NCI-H2171 (cell line): ENCODE results near the gene WSCD2.

Experiments
- DNase-seq: peaks from one replicate; lab custom pipeline; 2025; lab: John Stamatoyannopoulos, UW

Gene WSCD2

DNA sequence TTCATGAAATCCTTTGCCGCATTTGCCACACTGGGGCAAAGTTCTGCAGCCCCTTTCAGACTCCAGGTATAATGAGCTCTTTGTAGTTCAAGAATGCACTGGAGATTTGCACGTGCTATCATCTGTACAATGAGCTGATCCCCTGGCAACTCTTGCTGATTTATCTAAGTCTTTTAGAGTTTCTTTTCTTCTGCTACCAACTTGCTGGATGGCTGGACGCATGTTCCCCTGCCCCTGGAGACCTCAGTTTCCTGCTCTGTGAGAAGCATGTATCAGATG is 106.8 kb downstream of the WSCD2 start:
- no peak for DNase-seq

DNA sequence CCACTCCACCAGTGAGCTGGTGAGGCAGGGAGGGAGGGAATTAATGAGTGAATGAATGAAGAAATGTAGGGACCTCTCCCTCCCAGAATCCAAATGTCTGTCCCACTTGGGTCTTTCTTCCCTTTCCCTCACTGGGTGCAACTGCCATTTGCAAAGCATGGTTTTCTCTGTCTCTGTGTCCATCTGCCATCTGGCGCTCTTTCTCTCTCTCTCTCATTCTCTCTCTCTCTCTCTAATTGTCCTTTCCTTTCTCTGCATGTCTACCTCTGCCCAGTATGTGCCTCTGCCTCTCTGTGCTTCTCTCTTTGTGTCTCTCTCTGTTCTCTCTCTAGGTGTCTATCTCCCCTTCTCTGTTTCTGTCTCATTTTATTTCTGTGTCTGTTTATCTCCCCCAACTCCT is 107.3 kb downstream of the WSCD2 start:
- DNase-seq: no peak

DNA sequence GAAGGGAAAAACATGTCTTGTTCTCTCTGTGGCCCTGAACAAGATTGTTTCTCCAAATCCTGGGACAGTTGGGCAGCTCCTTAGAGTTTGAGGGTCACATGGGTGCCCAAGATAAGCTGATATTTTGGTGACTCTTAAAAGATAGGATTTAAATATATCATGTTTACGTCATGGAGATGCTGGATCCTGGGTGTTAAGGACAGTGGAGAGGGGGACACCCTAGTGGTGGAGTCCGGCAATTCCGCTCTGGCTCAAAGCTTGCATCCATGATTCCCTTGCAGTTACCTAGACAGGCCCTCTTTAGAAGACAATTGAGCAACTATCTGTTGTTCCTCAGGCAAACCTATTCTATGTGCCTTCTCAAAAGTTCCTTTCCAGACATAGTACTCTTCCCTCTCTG is 108.2 kb downstream of the WSCD2 start:
- DNase-seq: no peak

DNA sequence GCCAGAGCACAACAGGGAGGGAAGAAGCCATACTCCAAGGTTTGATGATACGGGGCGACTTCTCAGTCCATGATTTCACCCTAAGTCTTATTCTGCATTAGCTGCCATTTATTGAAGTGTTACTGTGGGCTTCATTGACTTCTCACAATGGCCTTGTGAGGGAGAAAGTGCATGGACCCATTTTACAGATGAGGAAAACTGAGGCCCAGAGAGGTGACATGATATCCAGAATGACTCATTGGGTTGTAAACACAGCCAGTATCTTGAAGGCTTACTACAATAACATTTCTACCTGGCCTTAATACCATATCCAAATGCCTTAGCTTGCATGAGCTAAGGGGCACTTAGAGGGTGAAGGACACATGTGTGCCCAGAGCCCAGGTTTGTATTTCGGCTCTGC is 109.4 kb downstream of the WSCD2 start:
- DNase-seq: no peak

DNA sequence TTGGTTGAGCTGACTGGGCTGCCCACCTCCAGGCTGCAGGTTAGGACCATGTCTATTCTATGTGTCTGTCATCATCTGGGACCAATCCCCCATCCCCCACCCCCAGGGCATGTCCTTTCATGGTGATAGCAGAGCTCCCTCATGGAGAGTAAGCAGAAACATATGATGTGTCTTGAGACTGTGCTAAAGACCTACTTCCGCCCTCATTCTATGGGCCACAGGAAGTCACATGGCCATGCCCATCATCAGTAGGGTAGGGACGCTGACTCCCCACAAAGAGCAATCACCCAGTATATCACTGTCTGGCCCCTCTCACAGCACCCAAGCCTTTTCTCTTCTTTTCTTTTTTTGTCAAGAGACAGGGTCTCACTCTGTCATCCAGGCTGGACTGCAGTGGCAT is 110.3 kb downstream of the WSCD2 start:
- no peak for DNase-seq

DNA sequence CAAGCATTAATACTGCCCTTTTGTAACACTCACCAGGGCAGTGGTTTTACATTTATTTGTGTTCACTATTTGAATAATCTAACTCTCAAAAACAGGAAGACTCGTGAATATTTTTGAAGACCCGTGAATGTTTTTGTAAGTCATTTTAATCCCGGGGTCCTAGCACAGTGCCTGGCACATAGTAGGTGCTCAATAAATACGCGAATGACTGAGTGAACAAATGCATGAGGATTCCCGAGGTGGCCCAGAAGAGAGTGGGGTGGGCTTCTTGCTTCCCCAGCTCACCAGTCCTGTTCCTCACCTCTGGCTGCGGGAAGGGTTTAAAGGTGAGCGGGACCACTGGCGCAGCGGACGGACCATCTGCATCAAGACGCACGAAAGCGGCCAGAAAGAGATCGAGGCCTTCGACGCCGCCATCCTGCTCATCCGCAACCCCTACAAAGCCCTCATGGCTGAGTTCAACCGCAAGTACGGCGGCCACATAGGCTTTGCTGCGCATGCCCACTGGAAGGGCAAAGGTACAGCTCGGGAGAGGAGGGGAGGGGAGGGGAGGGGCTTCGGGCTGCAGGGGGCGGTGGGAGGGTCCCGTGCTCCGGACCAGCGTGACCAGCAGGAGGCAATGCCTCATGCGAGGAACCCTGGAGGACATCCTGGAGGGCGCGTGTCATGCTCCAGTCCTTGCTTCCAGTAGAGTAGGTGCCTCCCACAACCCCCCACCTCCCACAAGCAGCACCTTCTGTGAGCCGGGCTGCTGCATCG is 111.1 kb downstream of the WSCD2 start:
- DNase-seq: no peak

DNA sequence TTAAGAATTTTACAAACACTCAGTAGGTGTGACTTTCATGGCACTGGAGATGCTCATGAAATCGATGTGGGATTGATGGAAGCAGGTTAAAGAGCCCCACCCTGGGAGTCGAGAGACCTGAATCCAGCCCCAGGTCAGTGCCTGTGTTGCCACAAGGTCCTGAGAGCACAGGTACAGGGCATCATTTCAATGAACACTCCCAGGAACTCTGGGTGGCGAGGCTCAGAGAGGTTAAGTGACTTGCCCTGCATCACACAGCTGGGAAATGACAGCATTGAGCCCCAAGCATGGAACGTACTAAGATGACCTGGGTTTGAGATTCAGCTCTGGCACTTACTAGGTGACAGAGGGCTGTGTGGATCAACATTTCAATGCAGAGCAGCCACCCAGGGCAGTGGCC is 111.8 kb downstream of the WSCD2 start:
- no peak for DNase-seq

DNA sequence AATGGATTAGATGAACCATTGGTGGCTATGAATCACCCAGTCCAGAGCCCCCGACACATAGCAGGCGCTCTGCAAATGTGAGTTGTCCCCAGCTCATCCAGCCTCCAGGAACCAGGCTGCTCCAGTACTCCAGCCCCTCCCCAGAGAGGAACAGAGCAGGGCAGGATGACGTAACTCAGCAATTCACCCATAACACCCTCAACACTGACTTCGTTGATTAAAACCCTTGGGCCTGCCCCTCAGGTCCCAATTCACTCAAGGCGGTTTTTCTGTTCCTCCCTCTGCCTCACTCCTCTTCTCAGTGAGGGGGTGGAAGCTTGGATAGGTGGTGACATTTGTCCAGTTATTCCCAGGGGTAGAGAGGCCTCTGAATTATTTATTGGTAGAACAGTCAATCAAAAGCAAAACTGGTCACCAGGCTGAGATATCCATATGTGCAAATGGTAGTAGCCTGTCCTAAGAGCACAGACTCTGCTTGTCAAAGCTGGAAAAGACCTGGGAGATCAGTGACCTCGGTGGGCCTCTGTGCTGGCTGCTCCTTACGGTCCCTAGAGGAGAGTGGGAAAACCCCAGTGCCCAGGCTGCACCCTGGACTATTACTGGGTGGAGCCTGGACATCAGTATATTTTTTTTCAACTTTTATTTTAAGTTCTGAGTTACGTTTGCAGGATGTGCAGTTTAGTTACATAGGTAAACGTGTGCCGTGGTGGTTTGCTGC is 113.1 kb downstream of the WSCD2 start:
- no peak for DNase-seq

DNA sequence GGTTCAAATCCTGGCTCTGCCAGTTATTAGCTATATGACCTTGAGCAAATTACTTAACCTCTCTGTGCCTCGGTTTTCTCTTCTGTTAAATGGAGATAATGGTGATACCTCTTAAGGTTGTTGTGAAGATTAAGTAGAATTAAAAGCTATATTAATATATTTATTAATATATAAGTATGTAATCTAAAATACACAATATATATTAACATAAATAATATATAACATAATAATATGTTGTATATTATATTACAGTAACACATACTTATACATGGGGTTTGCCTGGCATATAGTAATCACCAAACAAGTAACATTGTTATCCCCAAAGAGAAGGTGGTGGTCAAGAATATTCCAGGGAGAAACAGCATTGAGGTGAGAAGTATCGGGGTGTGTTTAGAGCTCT is 118.0 kb downstream of the WSCD2 start:
- DNase-seq: no peak

DNA sequence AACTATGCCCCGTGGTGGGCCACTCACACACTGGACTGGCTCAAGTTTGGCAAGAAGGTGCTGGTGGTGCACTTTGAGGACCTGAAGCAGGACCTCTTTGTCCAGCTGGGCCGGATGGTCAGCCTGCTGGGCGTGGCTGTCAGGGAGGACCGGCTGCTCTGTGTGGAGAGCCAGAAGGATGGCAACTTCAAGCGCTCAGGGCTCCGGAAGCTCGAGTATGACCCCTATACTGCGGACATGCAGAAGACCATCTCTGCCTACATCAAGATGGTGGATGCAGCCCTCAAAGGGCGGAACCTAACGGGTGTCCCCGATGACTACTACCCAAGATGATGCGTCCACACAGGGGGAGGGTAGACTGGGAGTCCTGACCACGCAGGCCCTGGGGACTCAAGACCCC is 118.9 kb downstream of the WSCD2 start:
- DNase-seq: no peak

DNA sequence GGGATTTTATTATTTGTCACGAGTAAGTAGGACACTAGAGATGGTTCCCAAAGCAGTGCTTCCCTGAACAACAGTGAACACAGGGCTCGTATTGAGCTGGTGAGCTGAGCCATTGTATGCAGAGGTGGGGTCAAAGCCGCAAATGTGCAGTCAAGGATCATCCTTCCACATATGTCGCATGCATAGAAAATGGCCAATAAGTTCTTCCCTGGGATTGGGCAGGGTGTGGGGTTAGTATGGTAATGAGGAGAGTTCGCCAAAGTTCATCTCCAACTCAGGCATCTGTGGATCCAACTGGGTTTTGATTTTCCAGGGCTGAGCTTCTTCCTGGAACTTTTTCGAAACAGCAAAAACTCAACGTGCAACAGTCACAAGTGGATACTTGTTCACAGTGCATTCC is 123.4 kb downstream of the WSCD2 start:
- DNase-seq: no peak

DNA sequence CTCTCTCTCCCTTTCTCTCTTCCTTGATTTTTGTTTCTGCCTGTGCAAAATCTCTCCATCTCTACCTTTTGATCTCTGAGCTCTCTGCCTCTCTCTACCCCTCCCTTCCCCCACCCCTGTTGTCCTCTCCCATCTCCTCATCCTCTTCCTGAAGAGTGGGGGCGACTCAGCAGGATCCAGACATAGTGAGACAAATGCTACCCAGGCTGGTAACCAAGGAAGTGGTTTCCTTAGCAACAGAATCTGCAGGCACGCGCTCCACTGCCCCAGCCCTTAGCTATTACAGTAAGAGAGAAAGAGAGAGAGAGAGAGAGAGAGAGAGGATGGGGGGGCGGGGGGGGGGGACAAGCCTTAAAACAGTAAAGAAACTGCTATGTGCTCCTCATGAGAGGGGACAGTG is 124.5 kb downstream of the WSCD2 start:
- DNase-seq: no peak

DNA sequence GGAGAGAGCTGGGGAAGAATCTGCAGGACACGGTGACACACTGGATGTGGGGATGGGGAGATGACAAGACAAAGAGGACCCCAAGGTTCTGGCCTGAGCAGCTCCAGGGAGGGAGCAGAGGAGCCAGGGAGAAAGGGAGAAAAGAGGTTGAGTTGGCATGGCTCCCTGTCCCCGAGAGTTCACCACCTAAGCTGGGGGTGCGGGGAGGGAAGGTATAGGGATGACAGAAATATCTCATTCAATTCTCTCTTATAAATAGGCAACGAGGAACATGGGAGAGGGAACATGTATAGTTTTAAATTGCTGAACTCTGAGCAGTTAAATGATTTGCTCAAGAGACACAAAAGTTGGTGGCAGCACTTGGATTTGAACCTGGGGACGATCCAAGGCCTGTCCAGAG is 124.9 kb downstream of the WSCD2 start:
- DNase-seq: no peak

DNA sequence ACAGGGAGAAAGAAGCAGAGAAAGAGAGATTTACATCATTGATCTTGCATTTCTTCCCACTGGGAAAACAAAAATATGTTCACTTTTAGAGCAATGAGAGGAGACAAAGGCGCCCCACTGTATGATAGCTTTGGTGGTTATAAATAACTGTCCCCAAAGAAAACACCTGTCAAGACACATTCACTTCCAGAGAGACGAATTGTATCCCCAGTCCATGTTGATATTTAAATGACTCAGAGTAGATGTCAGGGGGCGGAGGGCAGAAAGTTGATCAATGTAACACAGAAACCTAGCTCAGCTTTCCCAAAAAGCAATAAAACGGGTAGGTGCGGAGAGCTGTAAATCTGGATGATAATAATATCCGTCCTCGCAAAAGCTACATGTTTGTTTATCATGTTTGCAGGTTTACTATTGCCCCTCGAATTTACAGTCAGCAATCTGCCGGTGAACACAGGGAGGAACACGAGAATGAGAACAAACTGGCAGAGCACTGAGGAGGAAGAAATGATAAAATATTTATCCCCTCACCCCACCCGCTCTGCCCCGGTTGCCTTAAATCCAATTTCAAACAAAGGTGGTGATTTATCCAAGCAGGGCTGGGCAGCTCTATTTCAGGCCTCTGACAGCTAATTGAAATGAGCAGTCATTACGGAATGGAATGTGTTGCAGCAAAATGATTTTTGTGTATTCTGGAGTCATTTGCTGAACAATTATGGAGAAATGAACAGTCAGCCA is 125.6 kb downstream of the WSCD2 start:
- DNase-seq: no peak

DNA sequence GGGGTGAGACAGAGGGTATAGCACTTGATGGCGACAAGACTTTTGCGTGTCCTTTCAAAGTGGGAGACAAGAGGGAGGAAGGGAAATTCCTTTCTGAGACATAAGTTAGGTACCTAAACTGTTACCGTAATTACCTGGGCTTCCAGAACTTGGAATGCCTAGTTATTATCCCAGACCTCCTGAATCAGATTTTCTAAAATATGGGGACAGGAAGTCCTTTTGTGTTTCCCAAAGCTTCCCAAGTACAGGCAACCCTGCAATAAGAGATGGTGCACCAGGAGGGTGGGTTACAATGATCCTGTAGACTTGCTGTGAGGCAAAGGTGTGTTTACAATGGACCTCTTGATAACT is 126.1 kb downstream of the WSCD2 start:
- no peak for DNase-seq

DNA sequence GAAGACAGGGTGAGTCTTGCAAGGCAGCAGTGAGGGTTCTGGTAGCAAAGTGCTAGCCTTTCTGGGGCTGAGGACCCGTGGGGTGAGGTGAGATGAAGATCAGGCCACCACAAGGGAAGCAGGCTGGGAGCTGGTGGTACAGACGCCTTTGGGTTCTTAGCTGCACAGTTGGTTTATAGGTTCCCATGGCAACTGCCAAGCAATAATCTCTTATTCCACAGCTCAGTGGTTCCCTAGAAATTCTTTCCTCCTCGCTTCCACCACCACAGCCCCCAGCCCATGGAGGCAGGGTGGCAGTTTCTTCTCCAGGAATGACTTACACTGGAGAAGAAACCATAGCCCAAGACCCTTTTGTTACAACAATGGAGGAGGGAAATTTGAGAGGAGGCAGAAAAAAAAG is 127.9 kb downstream of the WSCD2 start:
- DNase-seq: no peak

DNA sequence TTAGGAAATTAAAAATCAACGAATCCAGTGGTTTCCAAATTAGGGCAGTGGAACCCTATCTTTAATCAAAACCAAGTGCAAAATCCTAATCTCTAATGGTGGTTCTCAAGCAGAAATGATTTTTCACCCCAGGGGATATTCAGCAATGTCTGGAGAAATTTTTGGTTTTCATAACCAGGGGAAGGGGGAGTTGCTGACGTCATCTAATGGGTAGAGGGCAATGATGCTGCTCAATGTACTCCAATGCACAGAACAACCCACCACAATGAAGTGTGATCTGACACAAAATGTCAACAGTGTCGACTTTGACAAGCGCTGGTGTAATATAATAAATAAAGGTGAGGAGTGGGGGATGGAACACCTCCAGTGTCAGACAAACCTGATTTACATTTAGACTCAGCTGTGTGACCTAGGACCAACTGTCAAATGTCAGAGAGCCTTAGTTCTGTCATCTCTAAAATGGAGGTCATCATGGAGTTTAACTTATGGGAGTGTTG is 128.6 kb downstream of the WSCD2 start:
- no peak for DNase-seq

DNA sequence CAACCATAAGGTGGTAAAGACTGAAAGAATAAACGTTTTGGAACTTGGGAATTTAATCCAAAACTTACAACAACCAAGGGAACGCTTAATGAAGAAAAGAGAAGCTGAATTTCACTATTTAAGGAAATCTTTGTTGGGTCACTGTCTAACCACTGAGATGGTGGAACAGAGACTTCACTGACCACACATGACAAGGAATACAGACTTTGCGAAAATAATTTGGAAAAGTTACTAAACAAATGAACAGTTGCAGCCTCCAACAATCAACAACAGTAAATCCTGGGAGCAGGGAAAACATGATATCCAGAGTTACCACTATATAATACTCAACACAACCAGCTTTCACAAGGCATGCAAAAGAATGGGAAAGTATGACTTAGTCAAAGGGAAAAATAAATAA is 131.0 kb downstream of the WSCD2 start:
- no peak for DNase-seq

DNA sequence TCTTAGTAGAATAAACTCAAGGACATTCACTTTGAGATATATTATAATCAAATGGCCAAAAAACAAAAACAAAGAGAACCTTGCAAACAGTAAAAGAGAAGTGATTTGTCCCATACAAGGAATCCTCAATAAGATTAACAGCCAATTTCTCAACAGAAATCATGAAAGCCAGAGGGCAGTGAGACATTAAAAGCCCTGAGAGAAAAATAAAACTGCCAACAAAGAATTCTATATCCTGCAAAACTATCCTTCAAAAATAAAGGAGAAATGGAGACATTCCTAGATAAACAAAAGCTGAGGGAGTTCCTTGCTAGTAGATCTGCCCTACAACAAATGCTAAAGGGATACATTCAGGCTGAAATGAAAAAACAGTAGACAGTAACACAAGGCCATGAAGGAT is 131.9 kb downstream of the WSCD2 start:
- DNase-seq: no peak

DNA sequence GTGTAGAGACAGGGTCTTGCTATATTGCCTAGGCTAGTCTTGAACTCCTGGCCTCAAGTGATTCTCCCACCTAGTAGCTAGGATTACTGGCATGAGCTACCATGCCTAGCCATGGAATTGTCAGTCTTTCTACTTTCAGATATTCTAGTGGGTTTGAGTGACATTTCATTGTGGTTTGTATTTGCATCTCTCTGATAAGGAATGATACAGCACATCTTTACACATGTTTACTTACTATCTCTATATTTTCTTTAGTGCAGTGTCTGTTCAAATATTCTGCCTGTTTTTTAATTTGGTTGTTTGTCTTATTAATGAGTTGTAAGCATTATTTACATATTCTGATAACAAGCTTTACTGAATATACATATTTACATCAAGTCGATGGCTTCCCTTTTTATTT is 136.4 kb downstream of the WSCD2 start:
- DNase-seq: no peak

DNA sequence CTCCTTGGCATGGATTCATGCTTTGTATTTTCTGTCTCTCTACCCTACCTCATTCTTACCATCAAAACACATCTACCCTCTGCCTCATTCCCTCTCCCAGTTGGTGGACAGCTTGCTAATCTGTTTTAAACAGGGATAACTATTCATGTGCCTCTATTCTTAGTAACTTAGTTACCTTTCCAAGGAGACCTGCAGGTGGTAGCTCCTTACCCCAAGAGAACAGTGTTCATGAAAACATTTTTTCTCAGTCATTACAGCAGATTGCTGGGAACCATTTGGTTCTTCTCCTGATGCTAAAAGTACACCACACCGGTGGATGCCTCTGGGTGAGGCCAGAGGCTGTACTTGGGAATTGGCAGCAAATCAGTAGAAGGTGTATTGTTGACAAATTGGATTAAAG is 137.0 kb downstream of the WSCD2 start:
- no peak for DNase-seq

DNA sequence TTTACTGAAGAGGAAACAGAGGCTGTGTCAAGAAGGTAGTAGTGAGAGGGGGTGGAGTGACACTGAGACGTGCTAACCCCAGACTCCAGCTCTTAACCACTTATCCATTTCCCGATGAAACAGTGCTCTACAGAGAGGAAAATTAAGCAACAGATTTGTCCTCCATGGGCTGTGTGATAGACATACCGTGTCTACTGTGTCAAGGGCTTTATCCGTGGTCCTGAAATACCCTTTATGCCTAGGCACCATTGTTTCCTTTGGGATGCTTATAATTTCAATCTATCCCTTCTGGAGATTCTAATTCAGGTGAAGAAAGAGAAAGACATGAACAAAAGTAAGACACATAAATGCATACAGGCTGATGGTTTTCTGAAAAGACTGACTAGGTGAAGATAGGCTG is 138.4 kb downstream of the WSCD2 start:
- DNase-seq: no peak

DNA sequence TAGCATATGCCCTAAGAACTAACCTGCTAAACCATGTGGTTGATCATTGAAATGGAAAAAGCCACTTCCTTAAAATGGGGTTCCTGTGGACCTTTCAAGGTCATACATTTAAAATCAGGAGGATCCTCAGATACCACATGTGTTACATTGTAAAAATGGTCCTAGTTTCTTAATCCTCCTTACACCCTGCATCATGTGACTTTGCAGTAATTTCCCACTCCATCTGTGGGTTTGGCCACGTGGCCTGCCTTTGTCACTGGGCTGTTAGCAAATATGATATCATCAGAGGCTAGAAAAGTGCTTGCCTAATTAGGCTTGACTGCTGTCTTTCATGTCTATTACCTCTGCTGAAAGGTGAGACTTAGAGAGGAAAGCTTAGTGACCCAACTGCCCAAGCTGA is 139.3 kb downstream of the WSCD2 start:
- no peak for DNase-seq
